Transverse colon (tissue), 4 donors: Measurements from ENCODE around the gene CPA1. TPM values are rescaled to one million over a fixed set of nuclear protein-coding genes. Genes with fewer than 3 reads are reported as not detected.

Source experiments
- DNase-seq: peaks from one replicate; pipeline ENCODE4 v3.0.0-alpha.2; 2019
- H3K27ac ChIP-seq, 4 donors: fragments of 200-600 bp; sonication (generic); 2 replicates each; pipeline ENCODE4 v1.5.1; 2016 to 2018; ENCODE audit warnings: inconsistent platforms in 4 of 4
- H3K27me3 ChIP-seq: fragments of 200-600 bp; sonication (generic); 2 replicates; pipeline ENCODE4 v1.5.1; 2017; ENCODE audit warnings: inconsistent platforms
- H3K36me3 ChIP-seq, 4 donors: fragments of 200-600 bp; sonication (generic); 2 replicates each; pipeline ENCODE4 v1.5.1; 2017 to 2019; ENCODE audit warnings: inconsistent platforms in 4 of 4
- H3K4me1 ChIP-seq, 4 donors: fragments of 200-600 bp; sonication (generic); 2 replicates each; pipeline ENCODE4 v1.5.1; 2017 to 2020; ENCODE audit warnings: inconsistent platforms in 4 of 4
- H3K4me3 ChIP-seq, 4 donors: fragments of 200-600 bp; sonication (generic); 1 replicate in 1 of 4; 2 replicates in 3 of 4; pipeline versions ENCODE4 v1.5.1 to v1.6.1; 2017 to 2019; ENCODE audit warnings: inconsistent platforms in 4 of 4
- H3K9me3 ChIP-seq, 2 donors: fragments of 200-600 bp; sonication (generic); 2 replicates each; pipeline ENCODE4 v1.5.1; 2017 to 2019; ENCODE audit warnings: inconsistent platforms in 2 of 2
- EP300 ChIP-seq: sonication (generic); formaldehyde crosslinking; IDR thresholded peaks from one replicate; pipeline ENCODE4 v1.6.1; 2017; ENCODE audit warnings: antibody characterized with exemption, low read depth
- POLR2A ChIP-seq: fragments of 450-650 bp; IDR thresholded peaks from one replicate; pipeline ENCODE4 v1.6.1; 2016; ENCODE audit warnings: antibody characterized with exemption, mild to moderate bottlenecking, moderate library complexity
- POLR2AphosphoS5 ChIP-seq, 3 donors: sonication (generic); formaldehyde crosslinking; IDR thresholded peaks; one replicate each; pipeline ENCODE4 v1.6.1; 2016; ENCODE audit warnings: antibody characterized with exemption in 3 of 3
- WGBS, 2 donors: methylation state at CpG; one replicate each; pipeline ENCODE4 v1.1.5; 2018; ENCODE audit warnings: low coverage in 1 of 2; 5-methylcytosine and 5-hydroxymethylcytosine counted together
- in situ Hi-C, 4 donors: fragments of 200-750 bp; cut with MboI; loops; one replicate each; pipeline versions ENCODE4 v1.15.0 to v1.15.1; 2017; ENCODE audit warnings: low sequenced_read_pairs in 3 of 4, low pct_ligation_motif_present in 1 of 4, low pct_unique_long_range_greater_than_20kb in 1 of 4
- intact Hi-C: fragments of 100-400 bp; cut with DNase I; formaldehyde crosslinking; loops from one replicate; pipeline ENCODE4 v1.15.1; 2023; ENCODE audit warnings: low total_unique reads
- total RNA-seq, 4 donors: library from RNA; depleted of rRNA; stranded (reverse); fragments of >200 nt; gene quantifications; one replicate each; pipeline ENCODE4 v1.1.0, GENCODE V29; 2016
- TF ChIP-seq, protein P1 (sequence below), 5 experiments: fragments of 200-600 bp in 3 of 5; fragments of 450-650 bp in 2 of 5; sonication (generic) in 3 of 5; IDR thresholded peaks; 1 replicate in 2 of 5; 2 replicates in 3 of 5; pipeline ENCODE4 v1.5.1; 2016 to 2017; ENCODE audit warnings: antibody characterized with exemption in 5 of 5, inconsistent platforms in 3 of 5, mild to moderate bottlenecking in 2 of 5, moderate library complexity in 1 of 5

The CPA1 gene
- total RNA-seq = not detected

GRCh38 chr7:130379921-130380860 lies at the start of gene CPA1:
Gene CPA1 (plus strand): TSS chr7:130380494. CDS start chr7:130380521, 27 bp downstream.
- TF ChIP-seq POLR2A (no peak), EP300 (no peak), POLR2AphosphoS5 (IDR thresholded peaks at IDR 0.05) (no peak)
- TF ChIP-seq, protein P1, sequence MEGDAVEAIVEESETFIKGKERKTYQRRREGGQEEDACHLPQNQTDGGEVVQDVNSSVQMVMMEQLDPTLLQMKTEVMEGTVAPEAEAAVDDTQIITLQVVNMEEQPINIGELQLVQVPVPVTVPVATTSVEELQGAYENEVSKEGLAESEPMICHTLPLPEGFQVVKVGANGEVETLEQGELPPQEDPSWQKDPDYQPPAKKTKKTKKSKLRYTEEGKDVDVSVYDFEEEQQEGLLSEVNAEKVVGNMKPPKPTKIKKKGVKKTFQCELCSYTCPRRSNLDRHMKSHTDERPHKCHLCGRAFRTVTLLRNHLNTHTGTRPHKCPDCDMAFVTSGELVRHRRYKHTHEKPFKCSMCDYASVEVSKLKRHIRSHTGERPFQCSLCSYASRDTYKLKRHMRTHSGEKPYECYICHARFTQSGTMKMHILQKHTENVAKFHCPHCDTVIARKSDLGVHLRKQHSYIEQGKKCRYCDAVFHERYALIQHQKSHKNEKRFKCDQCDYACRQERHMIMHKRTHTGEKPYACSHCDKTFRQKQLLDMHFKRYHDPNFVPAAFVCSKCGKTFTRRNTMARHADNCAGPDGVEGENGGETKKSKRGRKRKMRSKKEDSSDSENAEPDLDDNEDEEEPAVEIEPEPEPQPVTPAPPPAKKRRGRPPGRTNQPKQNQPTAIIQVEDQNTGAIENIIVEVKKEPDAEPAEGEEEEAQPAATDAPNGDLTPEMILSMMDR (IDR thresholded peaks at IDR 0.05) = no peak
- Histone ChIP-seq H3K4me3 (no peak within 1 kb of the TSS), H3K36me3 (no peaks in the 10 kb centered on the region), H3K9me3 (peaks cover 0 to 4% of the 10 kb centered on the region in 2 donors), H3K4me1 (no peaks in the 10 kb centered on the region), H3K27me3 (no peaks in the 10 kb centered on the region), H3K27ac (no peak within 1 kb of the TSS)
- in situ Hi-C loops (no loop called here), intact Hi-C loops (no loop called here)
- DNase-seq = no peak
- WGBS, 2 donors = 72% methylated on average over 18 of the region's 20 CpGs; no CpG with 5 or more reads in 1 of the 2 donors

- Histone ChIP-seq H3K9me3 (no peaks in the 10 kb centered on the region), H3K36me3 (no peaks in the 10 kb centered on the region), H3K27me3 (no peaks in the 10 kb centered on the region), H3K4me1 (no peaks in the 10 kb centered on the region), H3K4me3 (no peak overlapping the region), H3K27ac (no peak overlapping the region)
- no peak for DNase-seq
- WGBS, 2 donors = 94 to 100% methylated on average over 3 to 4 of the region's 4 CpGs
- intact Hi-C loops = no loop called here
- TF ChIP-seq POLR2A (no peak), POLR2AphosphoS5 (IDR thresholded peaks at IDR 0.05) (no peak), EP300 (no peak)
- TF ChIP-seq, protein P1 (IDR thresholded peaks at IDR 0.05) = no peak
- in situ Hi-C loops = no loop called here
Measured at GRCh38 chr7:130332259-130333053, 47.8 kb upstream of the CPA1 start.

GRCh38 chr7:130333832-130334231 lies 46.5 kb upstream of the CPA1 start:
- in situ Hi-C loops = no loop called here
- no peaks in the 10 kb centered on the region for H3K9me3 ChIP-seq
- no peaks in the 10 kb centered on the region for H3K4me1 ChIP-seq
- WGBS, 2 donors = 78 to 94% methylated on average over 2 of the region's 2 CpGs
- no peak for DNase-seq
- H3K36me3 ChIP-seq = no peaks in the 10 kb centered on the region
- no peaks in the 10 kb centered on the region for H3K27me3 ChIP-seq
- intact Hi-C loops = no loop called here
- H3K27ac ChIP-seq = no peak overlapping the region
- no peak for TF ChIP-seq POLR2A
- TF ChIP-seq POLR2AphosphoS5 (IDR thresholded peaks at IDR 0.05) = no peak
- no peak for TF ChIP-seq EP300
- TF ChIP-seq, protein P1 (IDR thresholded peaks at IDR 0.05) = no peak
- H3K4me3 ChIP-seq = no peak overlapping the region

DNA sequence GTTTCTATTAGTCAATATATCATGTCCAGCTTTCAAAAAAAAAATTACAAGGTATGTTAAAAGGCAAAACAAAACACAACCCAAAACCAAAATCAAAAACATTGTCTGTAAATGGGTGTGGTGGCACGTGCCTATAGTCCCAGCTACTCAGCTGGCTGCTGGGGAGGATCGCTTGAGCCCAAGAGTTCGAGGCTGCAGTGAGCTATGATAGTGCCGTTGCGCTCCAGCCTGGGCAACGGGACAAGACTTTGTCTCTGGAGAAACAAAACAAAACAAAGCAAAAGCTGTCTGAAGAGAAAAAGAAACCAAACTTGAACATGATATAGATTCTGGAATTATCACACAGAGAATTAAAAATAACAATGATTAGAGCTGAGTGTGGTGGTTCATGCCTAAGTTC lies 46.0 kb upstream of the CPA1 start:
- H3K4me1 ChIP-seq = no peaks in the 10 kb centered on the region
- no peaks in the 10 kb centered on the region for H3K36me3 ChIP-seq
- in situ Hi-C loops (no loop called here), intact Hi-C loops (no loop called here)
- DNase-seq = no peak
- no peak for TF ChIP-seq POLR2AphosphoS5 (IDR thresholded peaks at IDR 0.05)
- TF ChIP-seq, protein P1 (IDR thresholded peaks at IDR 0.05) = no peak
- TF ChIP-seq POLR2A = no peak
- TF ChIP-seq EP300 = no peak
- H3K4me3 ChIP-seq = no peak overlapping the region
- no peaks in the 10 kb centered on the region for H3K9me3 ChIP-seq
- WGBS, 2 donors = 54 to 55% methylated on average over 6 of the region's 6 CpGs
- no peaks in the 10 kb centered on the region for H3K27me3 ChIP-seq
- no peak overlapping the region for H3K27ac ChIP-seq
